ENCODE measurements around the gene SGMS1. TPM values are rescaled to one million over a fixed set of nuclear protein-coding genes. Genes with fewer than 3 reads are reported as not detected.

Gene SGMS1
- total RNA-seq, 1 experiment from 2014 or later = 20.4 TPM

GRCh38 chr10:50286996-50287803 is 336.6 kb downstream of the SGMS1 start:
- Histone ChIP-seq H3K23me2 (ENCODE audit: insufficient read length, low read depth, low read length, poor library complexity, severe bottlenecking) (no peaks in the 10 kb centered on the region), H4K5ac (ENCODE audit: insufficient read length, low read depth, low read length) (no peak overlapping the region), H3T11ph (ENCODE audit: low read length) (no peak overlapping the region), H3K4me1 (ENCODE audit: insufficient read depth, low read length) (no peaks in the 10 kb centered on the region), H4K8ac (replicated peaks; ENCODE audit: insufficient read length, low read depth, low read length) (no peak overlapping the region), H3K79me1 (ENCODE audit: insufficient read depth, low read depth, low read length, poor library complexity, severe bottlenecking) (no peaks in the 10 kb centered on the region), H3K27me3 (ENCODE audit: insufficient read depth, low read length) (no peaks in the 10 kb centered on the region), H3K27ac (ENCODE audit: insufficient read length, low read depth, low read length) (no peak overlapping the region), H3K23ac (ENCODE audit: insufficient read length, low read depth, low read length) (no peak overlapping the region), H3K4ac (ENCODE audit: low read depth, low read length) (no peak overlapping the region), H3K4me2 (ENCODE audit: insufficient read depth, insufficient read length, low read length) (no peak overlapping the region), H3K14ac (ENCODE audit: insufficient read depth, low read length) (no peak overlapping the region), H4K20me1 (ENCODE audit: control insufficient read depth, insufficient read depth, insufficient read length) (no peaks in the 10 kb centered on the region), H3K9me3 (ENCODE audit: control insufficient read depth, low read depth, low read length) (no peaks in the 10 kb centered on the region), H2BK12ac (ENCODE audit: insufficient read length, low read depth, low read length) (no peak overlapping the region), H3K18ac (ENCODE audit: insufficient read length, low read depth, low read length) (no peak overlapping the region), H3K9ac (ENCODE audit: extremely low read depth, insufficient read length, low read length) (no peak overlapping the region), H2AK5ac (ENCODE audit: insufficient read length, low read length) (no peak overlapping the region), H2BK15ac (ENCODE audit: low read depth, low read length) (no peak overlapping the region), H3K79me2 (ENCODE audit: insufficient read depth, low read length) (no peaks in the 10 kb centered on the region), H2BK120ac (ENCODE audit: low read depth, low read length, poor library complexity, severe bottlenecking) (no peak overlapping the region), H4K91ac (ENCODE audit: insufficient read length, low read depth, low read length) (no peak overlapping the region), H2BK20ac (ENCODE audit: low read depth, low read length, poor library complexity, severe bottlenecking) (no peak overlapping the region), H2BK5ac (ENCODE audit: insufficient read length, low read length) (no peak overlapping the region), H2AFZ (ENCODE audit: low read length) (no peak overlapping the region), H3K56ac (ENCODE audit: insufficient read length, low read depth, low read length) (no peak overlapping the region)
- no peak for DNase-seq
- no peak overlapping the region for H3K27ac Mint-ChIP-seq
- H3K9me3 Mint-ChIP-seq = no peaks in the 10 kb centered on the region
- H3K4me1 Mint-ChIP-seq = no peaks in the 10 kb centered on the region
- no peak overlapping the region for H3K4me3 Mint-ChIP-seq
- H3K36me3 Mint-ChIP-seq (ENCODE audit: insufficient read depth in 1 of 3, low read depth in 3 of 3) = no peaks in the 10 kb centered on the region
- H3K27me3 Mint-ChIP-seq (ENCODE audit: low read depth) = peaks cover 2% of the 10 kb centered on the region
- WGBS (ENCODE audit: extremely low coverage, insufficient read length, low lambda C conversion rate) = no CpG with 5 or more reads among the region's 9 CpGs
- no peak for TF ChIP-seq CTCF (conservative IDR thresholded peaks at IDR 0.05)
